Esophagus muscularis mucosa (tissue), 4 donors: ENCODE data around the gene PAM. TPM values are rescaled to one million over a fixed set of nuclear protein-coding genes. Genes with fewer than 3 reads are reported as not detected.
"Not testable (repeated sequence)": the region's sequence is repeated elsewhere in the genome, so short reads cannot be mapped to it uniquely, and the experiment has no call there.

ENCODE experiments used
- DNase-seq: peaks from one replicate; pipeline ENCODE4 v3.0.0-alpha.2; 2017; ENCODE audit errors: extremely low spot score
- H3K27ac ChIP-seq, 4 donors: fragments of 200-600 bp; sonication (generic); replicated peaks in 1 of 4; 1 replicate in 3 of 4; 2 replicates in 1 of 4; pipeline ENCODE4 v1.5.1; 2016 to 2019; ENCODE audit warnings: mild to moderate bottlenecking in 1 of 4
- H3K27me3 ChIP-seq, 4 donors: fragments of 200-600 bp; sonication (generic); one replicate each; pipeline versions ENCODE4 v1.5.1 to v1.6.0; 2016 to 2019
- H3K36me3 ChIP-seq, 4 donors: fragments of 200-600 bp; sonication (generic); one replicate each; pipeline ENCODE4 v1.5.1; 2016 to 2019
- H3K4me1 ChIP-seq, 4 donors: fragments of 200-600 bp; sonication (generic); one replicate each; pipeline ENCODE4 v1.5.1; 2016 to 2019
- H3K4me3 ChIP-seq, 4 donors: fragments of 200-600 bp; sonication (generic); 1 replicate in 2 of 4; 2 replicates in 2 of 4; pipeline ENCODE4 v1.5.1; 2016 to 2019; ENCODE audit warnings: mild to moderate bottlenecking in 4 of 4, moderate library complexity in 1 of 4
- H3K9me3 ChIP-seq, 4 donors: fragments of 200-600 bp; sonication (generic); 1 replicate in 3 of 4; 2 replicates in 1 of 4; pipeline ENCODE4 v1.5.1; 2016 to 2019
- EP300 ChIP-seq: sonication (generic); formaldehyde crosslinking; IDR thresholded peaks from one replicate; pipeline ENCODE4 v1.6.1; 2017; ENCODE audit warnings: antibody characterized with exemption
- POLR2A ChIP-seq: fragments of 450-650 bp; IDR thresholded peaks from one replicate; pipeline ENCODE4 v1.6.1; 2017; ENCODE audit warnings: antibody characterized with exemption, moderate library complexity, mild to moderate bottlenecking, low read depth
- POLR2AphosphoS5 ChIP-seq, 2 donors: sonication (generic); formaldehyde crosslinking; IDR thresholded peaks; one replicate each; pipeline ENCODE4 v1.6.1; 2017; ENCODE audit warnings: antibody characterized with exemption in 2 of 2
- WGBS: methylation state at CpG from one replicate; pipeline ENCODE4 v1.1.5; 2018; 5-methylcytosine and 5-hydroxymethylcytosine counted together
- intact Hi-C: fragments of 100-400 bp; cut with DNase I; formaldehyde crosslinking; loops from one replicate; pipeline ENCODE4 v1.15.1; 2023
- total RNA-seq, 4 donors: library from RNA; depleted of rRNA; stranded (reverse); fragments of >200 nt; gene quantifications; one replicate each; pipeline versions ENCODE4 v1.1.0 to v1.2.1, GENCODE V29; 2016
- TF ChIP-seq, protein P1 (sequence below), 3 experiments: fragments of 200-600 bp in 2 of 3; fragments of 450-650 bp in 1 of 3; sonication (generic) in 2 of 3; IDR thresholded peaks; one replicate each; pipeline ENCODE4 v1.5.1; 2017 to 2019; ENCODE audit warnings: antibody characterized with exemption in 3 of 3, mild to moderate bottlenecking in 2 of 3, moderate library complexity in 1 of 3

PAM gene
- total RNA-seq, 4 donors from 2014 or later, result 212 to 250 (median 227) TPM

DNA sequence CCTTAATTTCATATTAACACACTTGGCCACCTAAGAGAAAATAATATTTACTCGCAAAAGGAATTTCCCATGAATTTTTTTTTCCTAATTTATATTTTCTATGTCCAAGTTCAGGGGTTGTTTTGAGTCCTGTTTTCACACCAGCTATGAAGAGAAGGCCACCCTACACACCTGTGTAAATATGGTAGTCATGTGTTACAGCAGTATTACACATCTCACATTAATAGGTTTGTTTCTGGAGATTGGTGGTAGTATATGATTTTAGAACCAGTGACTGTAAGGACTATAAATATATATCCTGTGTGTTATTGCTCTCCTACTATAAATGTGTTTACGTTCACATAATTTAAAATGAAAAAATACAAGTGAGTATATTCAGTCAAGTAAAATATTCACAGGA, 147.5 kb downstream of the PAM start:
- no peak for DNase-seq
- Histone ChIP-seq H3K36me3 (no peaks in the 10 kb centered on the region), H3K27me3 (no peaks in the 10 kb centered on the region), H3K27ac (no peak overlapping the region), H3K9me3 (no peaks in the 10 kb centered on the region), H3K4me1 (peaks cover 0 to 14% (median 9%) of the 10 kb centered on the region in 4 donors), H3K4me3 (no peak overlapping the region)
- intact Hi-C loops, result no loop called here
- TF ChIP-seq POLR2A (no peak), EP300 (no peak), POLR2AphosphoS5 (IDR thresholded peaks at IDR 0.05) (no peak)
- TF ChIP-seq, protein P1, sequence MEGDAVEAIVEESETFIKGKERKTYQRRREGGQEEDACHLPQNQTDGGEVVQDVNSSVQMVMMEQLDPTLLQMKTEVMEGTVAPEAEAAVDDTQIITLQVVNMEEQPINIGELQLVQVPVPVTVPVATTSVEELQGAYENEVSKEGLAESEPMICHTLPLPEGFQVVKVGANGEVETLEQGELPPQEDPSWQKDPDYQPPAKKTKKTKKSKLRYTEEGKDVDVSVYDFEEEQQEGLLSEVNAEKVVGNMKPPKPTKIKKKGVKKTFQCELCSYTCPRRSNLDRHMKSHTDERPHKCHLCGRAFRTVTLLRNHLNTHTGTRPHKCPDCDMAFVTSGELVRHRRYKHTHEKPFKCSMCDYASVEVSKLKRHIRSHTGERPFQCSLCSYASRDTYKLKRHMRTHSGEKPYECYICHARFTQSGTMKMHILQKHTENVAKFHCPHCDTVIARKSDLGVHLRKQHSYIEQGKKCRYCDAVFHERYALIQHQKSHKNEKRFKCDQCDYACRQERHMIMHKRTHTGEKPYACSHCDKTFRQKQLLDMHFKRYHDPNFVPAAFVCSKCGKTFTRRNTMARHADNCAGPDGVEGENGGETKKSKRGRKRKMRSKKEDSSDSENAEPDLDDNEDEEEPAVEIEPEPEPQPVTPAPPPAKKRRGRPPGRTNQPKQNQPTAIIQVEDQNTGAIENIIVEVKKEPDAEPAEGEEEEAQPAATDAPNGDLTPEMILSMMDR (IDR thresholded peaks at IDR 0.05), result no peak
- 91% methylated on average over 2 of the region's 2 CpGs for WGBS

DNA sequence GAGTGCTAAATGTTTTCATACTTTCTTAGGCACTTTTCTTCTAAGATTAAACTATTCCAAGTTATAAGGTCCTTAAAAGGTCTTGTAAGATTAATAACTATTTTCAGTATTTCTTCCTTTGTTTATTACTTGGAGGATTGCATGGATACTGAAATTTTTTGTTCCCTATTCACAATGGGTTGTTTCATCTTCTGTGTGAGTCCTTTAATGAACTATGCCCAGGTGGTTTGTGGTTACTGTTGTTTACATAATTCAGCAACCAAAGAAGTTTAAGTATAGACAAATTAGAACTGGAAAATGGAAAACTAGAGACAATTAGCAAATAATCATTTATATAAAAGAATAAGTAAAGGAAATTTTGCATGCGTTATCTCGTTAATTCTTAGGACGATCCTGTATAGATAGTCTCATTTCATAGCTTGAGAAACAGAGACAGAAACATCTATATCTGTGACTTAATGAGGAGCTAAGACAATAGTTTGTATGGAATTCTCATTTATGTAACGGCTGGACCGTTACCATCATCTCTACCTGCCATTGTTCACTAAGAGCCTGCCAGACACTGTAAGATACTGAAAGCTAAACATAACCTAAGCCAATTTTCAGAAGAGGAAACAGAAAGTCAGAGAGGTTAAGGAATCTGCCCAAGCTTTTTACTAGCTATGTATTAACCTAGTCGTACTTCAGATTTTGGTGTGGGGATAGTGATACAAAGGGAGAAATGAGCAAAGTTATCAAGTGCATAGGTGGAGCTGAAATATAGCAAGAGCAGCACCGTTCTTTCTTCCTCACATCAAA, 148.2 kb downstream of the PAM start:
- intact Hi-C loops, result no loop called here
- DNase-seq, result no peak
- no peak for TF ChIP-seq POLR2A
- no peak for TF ChIP-seq EP300
- no peak for TF ChIP-seq POLR2AphosphoS5 (IDR thresholded peaks at IDR 0.05)
- TF ChIP-seq, protein P1 (IDR thresholded peaks at IDR 0.05), result no peak
- H3K4me3 ChIP-seq, result no peak overlapping the region
- no peaks in the 10 kb centered on the region for H3K9me3 ChIP-seq
- no peak overlapping the region for H3K27ac ChIP-seq
- peaks cover 0 to 14% (median 9%) of the 10 kb centered on the region in 4 donors for H3K4me1 ChIP-seq
- H3K27me3 ChIP-seq, result no peaks in the 10 kb centered on the region
- no peaks in the 10 kb centered on the region for H3K36me3 ChIP-seq
- WGBS, result 72% methylated on average over 7 of the region's 7 CpGs

DNA sequence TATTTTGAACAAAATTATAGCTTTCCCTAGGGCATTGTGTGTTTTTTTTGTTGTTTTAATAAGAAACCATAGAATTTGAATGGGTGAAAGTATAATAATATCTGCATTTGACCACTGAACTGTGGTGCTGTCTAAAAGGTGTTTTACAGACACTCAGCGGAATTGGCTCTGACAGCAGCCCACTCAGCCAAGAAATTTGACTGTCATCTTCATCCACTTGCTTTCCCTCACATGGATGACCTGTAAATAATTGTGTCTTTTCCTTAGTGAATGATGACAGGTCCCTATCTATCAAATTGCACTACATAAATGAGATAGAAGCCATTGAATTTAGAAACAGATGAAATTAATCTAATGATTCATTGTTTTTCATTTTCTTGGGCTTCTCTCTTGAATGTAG, 150.0 kb downstream of the PAM start:
- DNase-seq, result no peak
- WGBS, result 96% methylated on average over 1 of the region's 1 CpG
- no peak for TF ChIP-seq POLR2AphosphoS5 (IDR thresholded peaks at IDR 0.05)
- TF ChIP-seq POLR2A, result no peak
- TF ChIP-seq EP300, result no peak
- TF ChIP-seq, protein P1 (IDR thresholded peaks at IDR 0.05), result no peak

DNA sequence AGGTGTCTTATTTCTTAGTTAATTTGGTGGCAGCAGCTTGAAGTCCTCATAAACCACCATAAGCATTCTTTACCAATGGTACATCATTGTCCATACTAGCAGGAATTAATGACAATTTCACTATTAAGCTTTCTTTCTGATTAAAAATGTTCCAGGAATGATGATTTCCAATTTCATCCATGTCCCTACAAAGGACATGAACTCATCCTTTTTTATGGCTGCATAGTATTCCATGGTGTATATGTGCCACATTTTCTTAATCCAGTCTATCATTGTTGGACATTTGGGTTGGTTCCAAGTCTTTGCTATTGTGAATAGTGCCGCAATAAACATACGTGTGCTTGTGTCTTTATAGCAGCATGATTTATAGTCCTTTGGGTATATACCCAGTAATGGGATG, 152.0 kb downstream of the PAM start:
- intact Hi-C loops, H3K36me3 ChIP-seq, H3K9me3 ChIP-seq, H3K4me3 ChIP-seq, H3K27ac ChIP-seq, DNase-seq, H3K27me3 ChIP-seq: not testable (repeated sequence)
- no CpG with 5 or more reads among the region's 2 CpGs for WGBS
- peaks cover 17 to 37% (median 28%) of the 10 kb centered on the region in 4 donors for H3K4me1 ChIP-seq

More for the DNA sequence above, 150.0 kb downstream of the PAM start:
- Histone ChIP-seq H3K4me1 (peaks cover 3 to 17% (median 7%) of the 10 kb centered on the region in 4 donors), H3K4me3 (no peak overlapping the region), H3K27me3 (no peaks in the 10 kb centered on the region), H3K36me3 (no peaks in the 10 kb centered on the region), H3K9me3 (no peaks in the 10 kb centered on the region), H3K27ac (no peak overlapping the region)
- intact Hi-C loops, result no loop called here

DNA sequence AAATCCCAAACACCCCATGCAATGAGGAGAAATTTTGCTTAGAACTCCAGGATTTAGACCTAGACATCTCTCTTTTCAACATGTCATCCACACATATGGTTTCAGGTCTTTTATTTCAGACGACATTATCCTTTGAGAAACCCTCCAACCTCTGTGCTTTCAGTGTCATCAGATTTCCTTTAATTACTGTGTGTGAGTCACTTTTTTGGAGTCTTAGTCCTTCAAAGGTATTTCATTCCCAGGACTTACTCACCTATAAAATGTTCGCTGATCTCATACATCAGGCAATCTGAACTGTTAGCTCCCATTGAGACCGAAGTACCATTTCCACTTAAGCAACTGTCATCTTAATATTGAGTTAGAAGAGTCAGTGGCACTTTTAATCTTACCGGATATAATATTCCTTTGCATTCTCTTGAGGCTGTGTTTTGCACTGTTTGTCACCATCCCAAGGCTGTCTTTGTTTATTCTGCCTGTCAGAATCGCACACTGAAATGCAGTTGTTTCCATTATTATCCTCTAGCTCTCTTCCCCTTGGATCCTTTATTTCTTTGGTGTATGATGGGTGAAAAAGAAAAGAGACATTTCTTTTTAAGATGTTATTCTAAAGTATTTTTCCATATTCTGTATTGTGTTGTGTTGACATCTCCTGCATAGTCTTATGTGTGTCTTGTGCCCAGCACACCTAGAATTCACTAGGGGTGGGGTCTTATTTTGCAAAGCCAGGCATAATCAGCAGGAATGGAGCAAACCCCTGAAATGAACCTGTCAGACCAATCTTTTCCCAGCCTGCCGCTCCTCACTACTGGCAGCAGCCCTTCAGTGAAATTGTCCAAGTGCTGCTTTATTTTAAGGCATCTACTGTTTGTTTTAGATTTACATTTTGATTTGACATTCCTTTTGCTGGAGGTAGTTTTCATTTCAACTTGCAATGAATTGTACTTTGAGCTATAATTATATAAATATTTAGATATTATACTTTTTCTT, 155.4 kb downstream of the PAM start:
- DNase-seq, result no peak
- Histone ChIP-seq H3K9me3 (no peaks in the 10 kb centered on the region), H3K27me3 (no peaks in the 10 kb centered on the region), H3K27ac (peak overlapping the region in 3 of 4 donors; percentile 31 to 52 (median 42)), H3K4me3 (no peak overlapping the region), H3K4me1 (peaks cover 21 to 31% (median 28%) of the 10 kb centered on the region in 4 donors), H3K36me3 (peaks cover 0 to 7% (median 3%) of the 10 kb centered on the region in 4 donors)
- TF ChIP-seq POLR2A (no peak), POLR2AphosphoS5 (IDR thresholded peaks at IDR 0.05) (no peak), EP300 (no peak)
- TF ChIP-seq, protein P1 (IDR thresholded peaks at IDR 0.05), result no peak
- 47% methylated on average over 6 of the region's 6 CpGs for WGBS
- intact Hi-C loops, result loop anchor here (5.0 kb wide), 1 partner anchor 38 kb away; no protein-coding TSS in a partner anchor
